Measurements from ENCODE around the gene PECR.
"Not testable (repeated sequence)": the region's sequence is repeated elsewhere in the genome, so short reads cannot be mapped to it uniquely, and the experiment has no call there.

The PECR gene

GRCh38 chr2:216002101-216002678 lies 79.4 kb downstream of the PECR start:
- DNase-seq (ENCODE audit: low read depth in 3 of 3): no peak

- DNase-seq (ENCODE audit: low read depth in 3 of 3): no peak
Measured at GRCh38 chr2:216001216-216002100, 80.2 kb downstream of the PECR start.

- DNase-seq (ENCODE audit: low read depth in 3 of 3): no peak
Measured at GRCh38 chr2:215998636-215999035, 83.0 kb downstream of the PECR start.

GRCh38 chr2:215997219-215997618 lies 84.4 kb downstream of the PECR start:
- DNase-seq (ENCODE audit: low read depth in 3 of 3): no peak

GRCh38 chr2:215994911-215995310 lies 86.7 kb downstream of the PECR start:
- DNase-seq (ENCODE audit: low read depth in 3 of 3): no peak

GRCh38 chr2:215988556-215989207 lies 92.9 kb downstream of the PECR start:
- DNase-seq (ENCODE audit: low read depth in 3 of 3): not testable (repeated sequence)
